SK-N-SH (cell line): ENCODE measurements around the gene ACTN3. TPM values are rescaled to one million over a fixed set of nuclear protein-coding genes. Genes with fewer than 3 reads are reported as not detected.

Experiments
- CTCF ChIA-PET: fragments of 300-600, 350-600 bp; formaldehyde crosslinking; extraction: SDS; loops from one replicate; lab custom pipeline; 2021; lab: Yijun Ruan, JAX
- POLR2A ChIA-PET: fragments of 350-600 bp; sonication (Branson Sonifier 250); formaldehyde crosslinking; extraction: SDS; loops from one replicate; lab custom pipeline; 2020; ENCODE audit warnings: antibody characterized with exemption, inconsistent platforms; lab: Yijun Ruan, JAX
- DNase-seq: peaks from one replicate; pipeline ENCODE4 v3.0.0; 2012
- H2AFZ ChIP-seq: fragments of 200-600 bp; sonication (generic); 2 replicates; pipeline ENCODE4 v1.8.1; 2016; ENCODE audit warnings: antibody characterized with exemption, mild to moderate bottlenecking, low read depth
- H3F3A ChIP-seq: fragments of 200-600 bp; sonication (generic); replicated peaks from 2 replicates; pipeline ENCODE3; 2016; ENCODE audit warnings: antibody characterized with exemption, mild to moderate bottlenecking; ENCODE audit not compliant: insufficient read depth
- H3K27ac ChIP-seq, 2 experiments: fragments of 200-500 bp in 1 of 2; fragments of 200-600 bp in 1 of 2; sonication (Bioruptor generic) in 1 of 2; sonication (generic), shearing (Covaris generic) in 1 of 2; 2 replicates each; pipeline versions ENCODE4 v1.5.1 to v1.6.1; 2014 to 2016; ENCODE audit warnings: low read depth in 2 of 2, inconsistent platforms in 1 of 2, low read length in 1 of 2, mild to moderate bottlenecking in 1 of 2, mixed read lengths in 1 of 2
- H3K27me3 ChIP-seq: fragments of 200-600 bp; sonication (generic), shearing (Covaris generic); 2 replicates; pipeline ENCODE4 v1.6.1; 2016; ENCODE audit warnings: mixed run types; ENCODE audit not compliant: insufficient read depth
- H3K36me3 ChIP-seq, 2 experiments: fragments of 200-500 bp in 1 of 2; fragments of 200-600 bp in 1 of 2; sonication (Bioruptor generic) in 1 of 2; sonication (generic) in 1 of 2; replicated peaks in 1 of 2; 2 replicates each; pipeline versions ENCODE3 to v1.5.1; 2014 to 2016; ENCODE audit warnings: low read length in 1 of 2, mild to moderate bottlenecking in 1 of 2; ENCODE audit not compliant: insufficient read depth in 2 of 2, control insufficient read depth in 1 of 2
- H3K4me1 ChIP-seq, 2 experiments: fragments of 200-500 bp in 1 of 2; fragments of 200-600 bp in 1 of 2; sonication (Bioruptor generic) in 1 of 2; sonication (generic), shearing (Covaris generic) in 1 of 2; 2 replicates each; pipeline versions ENCODE4 v1.5.1 to v1.6.1; 2014 to 2016; ENCODE audit warnings: low read depth in 1 of 2, low read length in 1 of 2, mixed run types in 1 of 2; ENCODE audit not compliant: insufficient read depth in 2 of 2, control insufficient read depth in 1 of 2
- H3K4me2 ChIP-seq: fragments of 200-600 bp; sonication (generic), shearing (Covaris generic); 2 replicates; pipeline ENCODE4 v1.6.1; 2017; ENCODE audit warnings: mixed run types
- H3K4me3 ChIP-seq, 2 experiments: fragments of 200-500 bp in 1 of 2; fragments of 200-600 bp in 1 of 2; sonication (Bioruptor generic) in 1 of 2; sonication (generic), shearing (Covaris generic) in 1 of 2; 2 replicates each; pipeline versions ENCODE4 v1.5.1 to v1.8.1; 2014 to 2016; ENCODE audit warnings: low read depth in 2 of 2, inconsistent platforms in 1 of 2, low read length in 1 of 2, mild to moderate bottlenecking in 1 of 2, mixed read lengths in 1 of 2, moderate library complexity in 1 of 2
- H3K79me2 ChIP-seq: fragments of 200-600 bp; sonication (generic); 2 replicates; pipeline ENCODE4 v1.8.1; 2017; ENCODE audit warnings: mild to moderate bottlenecking; ENCODE audit not compliant: insufficient read depth
- H3K9ac ChIP-seq: fragments of 200-600 bp; sonication (generic); 2 replicates; pipeline ENCODE4 v1.6.1; 2017; ENCODE audit warnings: mixed run types
- H3K9me2 ChIP-seq: fragments of 200-600 bp; sonication (generic); 2 replicates; pipeline ENCODE4 v1.6.1; 2017; ENCODE audit warnings: mixed run types
- H3K9me3 ChIP-seq: fragments of 200-600 bp; sonication (generic); 2 replicates; pipeline ENCODE4 v1.6.1; 2017; ENCODE audit warnings: mixed run types, mild to moderate bottlenecking, moderate library complexity
- H4K20me1 ChIP-seq: fragments of 200-600 bp; sonication (generic); 2 replicates; pipeline ENCODE4 v1.6.1; 2017; ENCODE audit warnings: mild to moderate bottlenecking, mixed run types; ENCODE audit not compliant: insufficient read depth
- CHD2 ChIP-seq: fragments of 150-350 bp; IDR thresholded peaks from 2 replicates; pipeline ENCODE4 v1.6.1; 2018; ENCODE audit warnings: low read length; ENCODE audit not compliant: partially characterized antibody
- GABPA ChIP-seq: IDR thresholded peaks from 2 replicates; pipeline ENCODE4 v1.4.0; 2012; ENCODE audit warnings: low read depth, mild to moderate bottlenecking
- IRF3 ChIP-seq: fragments of 150-350 bp; IDR thresholded peaks from 2 replicates; pipeline ENCODE4 v1.6.1; 2016; ENCODE audit warnings: mild to moderate bottlenecking, low read depth, low read length
- JUND ChIP-seq: IDR thresholded peaks from 2 replicates; pipeline ENCODE4 v1.4.0; 2012
- NFIC ChIP-seq: IDR thresholded peaks from 2 replicates; pipeline ENCODE4 v1.4.0; 2012; ENCODE audit warnings: borderline replicate concordance
- RCOR1 ChIP-seq: fragments of 150-350 bp; IDR thresholded peaks from 2 replicates; pipeline ENCODE4 v1.6.1; 2017; ENCODE audit warnings: antibody characterized with exemption, low read length
- RXRA ChIP-seq: IDR thresholded peaks from 2 replicates; pipeline ENCODE4 v1.4.0; 2012; ENCODE audit warnings: low read depth, mild to moderate bottlenecking, borderline replicate concordance
- SMC3 ChIP-seq: IDR thresholded peaks from 2 replicates; pipeline ENCODE4 v1.6.1; 2012; ENCODE audit warnings: low read depth, low read length, improper control_type of control experiment
- TAF1 ChIP-seq: IDR thresholded peaks from 2 replicates; pipeline ENCODE4 v1.6.1; 2012; ENCODE audit warnings: low read depth, mild to moderate bottlenecking, low read length, moderate library complexity, borderline replicate concordance
- TCF12 ChIP-seq: IDR thresholded peaks from 2 replicates; pipeline ENCODE4 v1.4.0; 2012
- USF2 ChIP-seq: fragments of 150-350 bp; IDR thresholded peaks from 2 replicates; pipeline ENCODE4 v1.6.1; 2017; ENCODE audit warnings: antibody characterized with exemption, low read length, low read depth, borderline replicate concordance
- WGBS: methylation state at CpG from one replicate; pipeline ENCODE4 v1.1.6; 2017; ENCODE audit warnings: low lambda C conversion rate; 5-methylcytosine and 5-hydroxymethylcytosine counted together
- polyA plus RNA-seq, 3 experiments: library from polyadenylated mRNA; depleted of rRNA; stranded (reverse); fragments of >200 nt; gene quantifications; 2 replicates each; pipeline ENCODE4 v1.2.3, GENCODE V29; 2012
- TF ChIP-seq, protein P1 (sequence below): IDR thresholded peaks from 2 replicates; pipeline ENCODE4 v1.6.1; 2012; ENCODE audit warnings: mild to moderate bottlenecking, low read depth, low read length, moderate library complexity

ACTN3 gene
- polyA plus RNA-seq, 1 of the 3 experiments (the other 2 are of a cell fraction), result 0.02 TPM

- H3K9me3 ChIP-seq, result no peaks in the 10 kb centered on the region
- H3K36me3 ChIP-seq, result peaks cover 14 to 19% of the 10 kb centered on the region in 2 experiments
- no peaks in the 10 kb centered on the region for H3K27me3 ChIP-seq
- no peak for DNase-seq
- WGBS, result 97% methylated on average over 10 of the region's 10 CpGs
- POLR2A ChIA-PET, result no interaction called here
- H3K4me1 ChIP-seq, result no peaks in the 10 kb centered on the region
- no peak for TF ChIP-seq GABPA
- no peak for TF ChIP-seq TCF12
- no peak for TF ChIP-seq RCOR1
- H3K4me3 ChIP-seq, result no peak overlapping the region
- peaks cover 4% of the 10 kb centered on the region for H3F3A ChIP-seq
- CTCF ChIA-PET, result no interaction called here
- H3K79me2 ChIP-seq, result no peaks in the 10 kb centered on the region
- H2AFZ ChIP-seq, result no peak overlapping the region
- H3K9ac ChIP-seq, result no peak overlapping the region
- no peaks in the 10 kb centered on the region for H4K20me1 ChIP-seq
- H3K9me2 ChIP-seq, result no peaks in the 10 kb centered on the region
- H3K4me2 ChIP-seq, result no peak overlapping the region
- no peak overlapping the region for H3K27ac ChIP-seq
Observed at GRCh38 chr11:66524304-66525040, 22.2 kb upstream of the ACTN3 start.

- Histone ChIP-seq H3K27me3 (no peaks in the 10 kb centered on the region), H3K36me3 (no peaks in the 10 kb centered on the region), H3K79me2 (no peaks in the 10 kb centered on the region), H2AFZ (no peak overlapping the region), H3K4me1 (no peaks in the 10 kb centered on the region), H3K9me3 (no peaks in the 10 kb centered on the region), H4K20me1 (no peaks in the 10 kb centered on the region), H3K4me3 (no peak overlapping the region), H3K27ac (no peak overlapping the region), H3K4me2 (no peak overlapping the region), H3K9me2 (no peaks in the 10 kb centered on the region), H3F3A (peaks cover 4% of the 10 kb centered on the region), H3K9ac (no peak overlapping the region)
- WGBS, result 89% methylated on average over 10 of the region's 10 CpGs
- no peak for DNase-seq
- ChIA-PET POLR2A (interaction anchor here (1.6 kb wide), 1 partner anchor 9 kb away, joined by 3 read pairs; no protein-coding TSS in a partner anchor), CTCF (no interaction called here)
- TF ChIP-seq TCF12 (no peak), USF2 (no peak), SMC3 (no peak)
Observed at GRCh38 chr11:66529069-66529468, 17.6 kb upstream of the ACTN3 start.

- no peak overlapping the region for H3K9ac ChIP-seq
- no peaks in the 10 kb centered on the region for H3K79me2 ChIP-seq
- WGBS, result 82% methylated on average over 9 of the region's 13 CpGs
- H3F3A ChIP-seq, result peaks cover 4% of the 10 kb centered on the region
- no peak overlapping the region for H3K4me2 ChIP-seq
- H3K9me2 ChIP-seq, result no peaks in the 10 kb centered on the region
- no peaks in the 10 kb centered on the region for H4K20me1 ChIP-seq
- no peak overlapping the region for H2AFZ ChIP-seq
- DNase-seq, result no peak
- CTCF ChIA-PET, result interaction anchor here (0.6 kb wide), 1 partner anchor 1111 kb away, joined by 3 read pairs; no protein-coding TSS in a partner anchor
- TF ChIP-seq, protein P1, sequence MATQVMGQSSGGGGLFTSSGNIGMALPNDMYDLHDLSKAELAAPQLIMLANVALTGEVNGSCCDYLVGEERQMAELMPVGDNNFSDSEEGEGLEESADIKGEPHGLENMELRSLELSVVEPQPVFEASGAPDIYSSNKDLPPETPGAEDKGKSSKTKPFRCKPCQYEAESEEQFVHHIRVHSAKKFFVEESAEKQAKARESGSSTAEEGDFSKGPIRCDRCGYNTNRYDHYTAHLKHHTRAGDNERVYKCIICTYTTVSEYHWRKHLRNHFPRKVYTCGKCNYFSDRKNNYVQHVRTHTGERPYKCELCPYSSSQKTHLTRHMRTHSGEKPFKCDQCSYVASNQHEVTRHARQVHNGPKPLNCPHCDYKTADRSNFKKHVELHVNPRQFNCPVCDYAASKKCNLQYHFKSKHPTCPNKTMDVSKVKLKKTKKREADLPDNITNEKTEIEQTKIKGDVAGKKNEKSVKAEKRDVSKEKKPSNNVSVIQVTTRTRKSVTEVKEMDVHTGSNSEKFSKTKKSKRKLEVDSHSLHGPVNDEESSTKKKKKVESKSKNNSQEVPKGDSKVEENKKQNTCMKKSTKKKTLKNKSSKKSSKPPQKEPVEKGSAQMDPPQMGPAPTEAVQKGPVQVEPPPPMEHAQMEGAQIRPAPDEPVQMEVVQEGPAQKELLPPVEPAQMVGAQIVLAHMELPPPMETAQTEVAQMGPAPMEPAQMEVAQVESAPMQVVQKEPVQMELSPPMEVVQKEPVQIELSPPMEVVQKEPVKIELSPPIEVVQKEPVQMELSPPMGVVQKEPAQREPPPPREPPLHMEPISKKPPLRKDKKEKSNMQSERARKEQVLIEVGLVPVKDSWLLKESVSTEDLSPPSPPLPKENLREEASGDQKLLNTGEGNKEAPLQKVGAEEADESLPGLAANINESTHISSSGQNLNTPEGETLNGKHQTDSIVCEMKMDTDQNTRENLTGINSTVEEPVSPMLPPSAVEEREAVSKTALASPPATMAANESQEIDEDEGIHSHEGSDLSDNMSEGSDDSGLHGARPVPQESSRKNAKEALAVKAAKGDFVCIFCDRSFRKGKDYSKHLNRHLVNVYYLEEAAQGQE, result no peak
- no peak for TF ChIP-seq RCOR1
- TF ChIP-seq NFIC, result no peak
- no peak for TF ChIP-seq TAF1
- TF ChIP-seq RXRA, result no peak
- TF ChIP-seq JUND, result no peak
- TF ChIP-seq CHD2, result no peak
- no peak for TF ChIP-seq TCF12
- no peak for TF ChIP-seq IRF3
- no peak overlapping the region for H3K4me3 ChIP-seq
- H3K9me3 ChIP-seq, result no peaks in the 10 kb centered on the region
- H3K4me1 ChIP-seq, result no peaks in the 10 kb centered on the region
- H3K36me3 ChIP-seq, result no peaks in the 10 kb centered on the region
- no peak overlapping the region for H3K27ac ChIP-seq
- POLR2A ChIA-PET, result interaction anchor here (0.7 to 1.6 kb wide), 2 partner anchors 10 to 32 kb away, joined by 3 read pairs; no protein-coding TSS in a partner anchor
- H3K27me3 ChIP-seq, result no peaks in the 10 kb centered on the region
Observed at GRCh38 chr11:66529655-66530054, 17.0 kb upstream of the ACTN3 start.
